NCI-H2196 treated with DMSO at 0.1 percent for 48 hours (cell line): ENCODE results near the gene POLD4.

Experiments
- DNase-seq: peaks from one replicate; lab custom pipeline; 2025; ENCODE audit not compliant: unreplicated experiment; lab: John Stamatoyannopoulos, UW

Gene POLD4

DNA sequence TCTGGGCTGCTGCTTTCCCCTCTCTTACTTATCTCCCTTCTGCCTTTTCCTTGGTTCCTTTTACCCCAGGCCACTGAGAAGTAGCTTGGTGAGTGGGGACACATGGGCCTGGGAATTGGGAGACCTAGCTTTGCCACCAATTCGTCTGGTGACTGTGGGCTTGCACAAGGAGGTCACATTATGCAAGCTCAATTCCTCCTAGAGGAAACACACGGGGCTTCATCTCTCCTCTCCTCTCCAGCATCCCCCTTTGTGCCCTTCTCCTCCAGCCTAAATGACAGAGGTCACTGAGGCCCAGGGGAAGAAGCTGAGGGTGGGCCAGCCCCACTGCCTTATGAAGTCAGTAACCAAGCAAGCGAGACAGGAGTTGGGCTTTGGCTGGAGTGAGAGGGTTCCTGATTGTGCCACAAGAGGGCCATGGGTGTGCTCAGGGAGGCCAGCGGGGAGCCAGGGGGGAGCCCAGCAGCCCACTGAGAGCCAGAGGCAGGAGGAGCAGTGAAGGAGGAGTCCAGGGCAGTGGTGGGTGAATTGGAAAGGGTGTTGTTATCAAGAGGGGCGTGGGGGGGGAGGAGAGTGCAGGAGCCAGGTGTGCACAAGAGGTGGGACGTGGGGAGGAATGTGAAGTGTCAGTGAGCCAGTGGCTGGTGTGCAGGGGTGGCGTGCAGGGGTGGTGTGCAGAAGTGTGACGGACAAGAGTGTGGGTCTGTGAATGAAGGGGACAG, 18.0 kb upstream of the POLD4 start:
- no peak for DNase-seq

DNA sequence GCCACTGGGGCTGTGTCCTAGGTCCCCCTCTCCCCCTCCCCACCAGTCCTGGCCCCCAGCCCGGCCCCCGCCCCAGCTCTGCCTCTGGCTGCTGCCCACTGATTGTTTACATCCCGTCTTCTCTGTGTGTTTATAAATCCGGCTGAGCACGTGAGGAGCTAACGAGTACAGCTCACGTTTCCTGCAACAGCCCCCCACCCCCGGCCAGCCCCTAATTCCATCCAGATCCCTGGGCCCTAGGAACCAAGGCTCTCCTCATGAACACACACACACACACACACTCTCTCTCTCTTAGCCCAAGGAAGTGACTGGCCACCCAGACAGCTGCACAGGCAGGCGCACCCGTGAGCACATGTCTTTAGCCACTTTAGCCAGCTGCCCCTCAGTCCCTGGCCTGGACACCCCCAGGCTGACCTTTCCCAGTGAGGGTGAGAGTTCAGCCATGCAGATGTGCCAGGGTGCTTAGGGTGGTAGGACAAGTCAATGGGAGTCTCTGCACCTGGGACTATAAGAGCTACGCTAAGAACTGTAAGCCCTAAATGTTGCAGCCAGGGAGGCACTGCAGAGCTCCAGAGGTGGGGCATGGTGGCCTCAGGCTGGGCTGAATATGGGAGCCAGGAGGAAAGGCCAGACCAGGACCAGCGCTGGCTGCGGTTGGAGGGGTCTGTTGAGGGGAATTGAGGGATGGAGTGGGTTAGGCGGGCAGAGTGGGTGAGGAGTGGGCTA, 17.2 kb upstream of the POLD4 start:
- no peak for DNase-seq

DNA sequence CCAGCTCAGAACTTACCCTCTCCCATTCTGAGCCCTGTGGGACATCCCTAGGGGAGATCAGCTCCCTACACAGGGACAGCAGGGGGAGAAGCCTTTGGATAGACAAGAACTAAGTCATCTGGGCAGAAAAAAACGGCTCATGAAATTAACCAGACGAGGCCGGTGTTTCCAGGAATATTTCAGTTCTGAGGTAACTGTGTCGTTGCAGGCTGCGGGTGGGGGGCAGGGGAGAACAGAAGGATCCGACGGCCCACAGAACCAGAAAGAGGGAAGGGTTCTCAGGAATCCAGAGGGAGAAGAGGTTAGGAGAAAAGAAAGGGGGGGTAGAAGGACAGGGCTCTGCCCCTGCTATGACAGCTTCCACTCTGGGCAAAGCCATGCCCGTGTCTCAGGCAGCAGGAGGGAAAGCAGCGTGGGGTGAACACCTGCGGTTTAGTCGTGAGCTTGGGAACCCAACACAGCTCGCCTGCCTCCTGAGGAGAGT, 16.5 kb upstream of the POLD4 start:
- DNase-seq: no peak

DNA sequence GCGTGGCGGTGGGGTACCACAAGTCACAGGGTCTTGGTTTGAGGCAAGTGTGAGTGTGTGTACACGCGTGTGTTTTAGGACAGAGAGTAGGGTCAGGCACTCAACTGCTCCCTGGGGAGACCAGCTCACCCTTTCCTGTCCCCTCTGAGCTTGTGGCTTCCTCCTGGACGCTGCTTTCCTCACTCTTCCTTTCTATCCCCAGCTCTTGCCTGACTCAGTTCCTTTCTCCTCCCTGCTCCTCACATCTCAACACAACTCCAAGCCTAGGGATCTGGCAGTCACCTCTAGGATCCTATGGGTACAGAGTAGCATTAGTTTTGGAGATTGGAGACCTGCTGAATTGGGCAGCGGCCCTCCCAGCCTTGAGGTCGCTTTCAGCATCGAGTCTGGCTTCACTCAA, 15.9 kb upstream of the POLD4 start:
- no peak for DNase-seq

DNA sequence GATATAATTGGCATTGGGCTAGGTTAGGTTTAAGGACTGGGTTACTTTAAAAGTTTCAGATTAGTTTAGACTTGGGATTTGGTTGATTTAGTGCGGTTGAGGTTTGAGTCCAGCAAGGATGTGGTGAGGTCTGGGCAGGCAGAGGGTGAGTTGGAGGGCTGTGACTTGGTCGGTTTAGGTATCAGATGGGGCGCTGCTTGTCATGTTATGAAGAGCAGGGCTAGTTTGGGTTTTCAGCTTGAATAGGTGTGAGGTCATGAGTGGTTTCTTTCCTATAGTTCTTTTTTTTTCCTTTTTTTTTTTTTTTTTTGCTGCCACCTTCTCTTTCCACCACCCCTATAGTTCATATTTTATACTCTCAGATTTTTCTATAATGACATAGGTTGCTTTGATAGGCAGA, 15.3 kb upstream of the POLD4 start:
- no peak for DNase-seq

DNA sequence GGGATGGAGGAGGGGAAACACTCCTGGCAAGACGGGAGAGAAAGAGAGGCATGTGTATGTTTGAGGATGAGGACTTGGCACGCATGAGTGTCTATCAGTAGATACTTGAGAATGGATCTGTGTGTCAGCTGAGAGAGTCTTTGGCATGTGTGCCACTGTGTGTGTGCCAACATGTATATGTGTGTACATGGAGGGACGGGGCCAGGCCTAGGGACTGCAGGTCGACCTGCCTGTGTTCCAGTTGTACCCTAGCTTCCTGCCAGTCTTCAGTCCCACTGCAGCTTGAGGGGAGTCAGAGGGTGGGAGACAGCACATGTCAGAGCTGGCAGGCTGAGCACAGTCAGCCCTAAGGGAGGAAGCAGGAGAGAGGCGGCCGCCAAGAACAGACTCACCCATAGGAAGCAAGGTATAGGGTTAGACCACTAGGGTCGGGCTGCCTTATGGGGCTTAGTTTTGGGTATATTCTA, 14.4 kb upstream of the POLD4 start:
- no peak for DNase-seq

DNA sequence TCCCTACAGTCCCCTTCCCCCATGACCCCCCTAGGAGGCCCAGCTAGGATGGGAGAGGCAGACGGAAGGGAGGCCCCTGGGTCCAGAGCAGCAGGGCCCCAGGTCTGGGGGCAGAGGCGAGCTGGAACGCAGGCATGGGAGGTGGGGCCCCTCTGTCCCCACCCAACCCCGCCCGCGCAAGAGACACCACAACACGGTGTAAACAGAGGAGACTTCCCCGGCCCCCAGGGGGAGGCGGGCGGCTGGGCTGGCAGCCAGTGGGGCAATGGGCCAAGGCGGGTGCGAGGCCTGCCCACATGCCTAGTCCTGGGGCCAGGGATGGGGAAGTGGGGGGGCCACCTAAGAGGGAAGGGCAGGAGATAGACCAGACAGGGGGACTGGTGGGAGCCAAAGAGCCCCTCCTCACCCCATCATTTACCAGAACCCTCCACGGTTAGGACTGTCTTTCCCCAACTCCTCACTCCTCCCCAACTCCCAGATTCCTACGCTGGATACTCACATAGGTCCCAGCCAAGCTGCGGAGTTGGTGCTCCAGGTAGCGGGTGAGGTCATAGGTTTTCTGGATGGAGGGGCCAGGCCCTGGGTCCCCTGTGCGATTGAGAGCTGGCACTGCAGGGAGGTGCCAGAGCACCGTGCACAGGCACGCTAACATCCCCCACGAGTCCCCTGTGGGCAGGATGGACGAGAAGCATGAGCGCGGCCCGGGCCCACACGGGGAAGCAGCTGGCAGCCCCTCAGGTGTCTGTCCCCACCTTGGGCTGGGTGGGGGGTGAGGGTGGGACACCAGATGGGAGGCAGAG, 13.8 kb upstream of the POLD4 start:
- DNase-seq: no peak

DNA sequence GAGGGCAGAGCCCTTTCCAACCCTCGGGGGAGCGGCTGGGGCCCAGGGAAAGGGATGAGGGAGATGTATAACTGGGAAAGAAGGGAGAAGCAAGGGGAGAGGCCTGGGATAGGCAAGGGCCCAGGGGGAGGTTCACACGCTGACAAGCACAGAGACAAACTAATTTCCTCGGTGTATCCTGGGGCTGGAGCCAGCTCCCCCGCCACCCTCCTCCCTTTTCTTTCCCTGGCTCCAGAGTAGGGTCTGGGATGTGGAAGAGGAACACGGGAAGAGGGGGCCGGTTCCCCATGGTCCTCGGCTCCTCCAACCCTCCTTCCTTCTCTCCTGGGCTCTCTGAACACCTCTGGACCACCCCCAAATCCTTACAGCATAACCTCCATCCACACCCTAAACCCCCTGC, 13.2 kb upstream of the POLD4 start:
- DNase-seq: no peak

DNA sequence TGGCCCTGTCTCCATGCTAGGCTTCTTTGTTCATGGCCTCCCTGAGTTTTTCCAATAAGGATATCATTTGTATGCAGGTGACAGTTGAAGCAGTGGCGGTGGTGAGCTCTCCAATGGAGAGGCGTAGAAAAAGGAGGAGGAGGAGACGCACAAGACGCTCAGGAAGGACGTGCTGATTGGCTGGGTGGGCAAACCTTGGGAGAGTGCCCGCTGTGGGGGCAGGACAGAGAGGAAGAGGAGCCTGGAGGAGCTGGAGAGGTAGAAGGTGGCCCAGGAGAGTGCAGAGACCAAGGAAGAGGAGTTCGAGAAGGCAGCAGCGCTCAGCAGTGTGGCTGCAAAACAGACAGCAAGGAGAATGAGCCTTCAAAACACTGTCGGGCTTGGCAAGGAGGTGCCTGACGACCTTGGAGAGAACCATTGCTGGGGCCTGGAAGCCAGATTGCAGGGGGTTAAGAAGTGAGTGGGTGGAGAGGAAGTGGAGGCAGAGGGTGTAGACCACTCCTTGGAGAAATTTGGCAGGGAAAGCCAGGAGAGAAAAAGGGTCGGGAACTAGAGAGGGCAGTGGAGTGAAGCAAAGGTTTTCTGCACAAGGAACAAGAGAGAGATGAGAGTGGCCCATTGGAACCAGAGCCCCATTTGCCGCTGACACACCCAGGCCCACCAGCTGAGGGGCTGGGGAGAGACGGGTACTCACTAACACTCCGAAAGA, 12.5 kb upstream of the POLD4 start:
- DNase-seq: no peak

DNA sequence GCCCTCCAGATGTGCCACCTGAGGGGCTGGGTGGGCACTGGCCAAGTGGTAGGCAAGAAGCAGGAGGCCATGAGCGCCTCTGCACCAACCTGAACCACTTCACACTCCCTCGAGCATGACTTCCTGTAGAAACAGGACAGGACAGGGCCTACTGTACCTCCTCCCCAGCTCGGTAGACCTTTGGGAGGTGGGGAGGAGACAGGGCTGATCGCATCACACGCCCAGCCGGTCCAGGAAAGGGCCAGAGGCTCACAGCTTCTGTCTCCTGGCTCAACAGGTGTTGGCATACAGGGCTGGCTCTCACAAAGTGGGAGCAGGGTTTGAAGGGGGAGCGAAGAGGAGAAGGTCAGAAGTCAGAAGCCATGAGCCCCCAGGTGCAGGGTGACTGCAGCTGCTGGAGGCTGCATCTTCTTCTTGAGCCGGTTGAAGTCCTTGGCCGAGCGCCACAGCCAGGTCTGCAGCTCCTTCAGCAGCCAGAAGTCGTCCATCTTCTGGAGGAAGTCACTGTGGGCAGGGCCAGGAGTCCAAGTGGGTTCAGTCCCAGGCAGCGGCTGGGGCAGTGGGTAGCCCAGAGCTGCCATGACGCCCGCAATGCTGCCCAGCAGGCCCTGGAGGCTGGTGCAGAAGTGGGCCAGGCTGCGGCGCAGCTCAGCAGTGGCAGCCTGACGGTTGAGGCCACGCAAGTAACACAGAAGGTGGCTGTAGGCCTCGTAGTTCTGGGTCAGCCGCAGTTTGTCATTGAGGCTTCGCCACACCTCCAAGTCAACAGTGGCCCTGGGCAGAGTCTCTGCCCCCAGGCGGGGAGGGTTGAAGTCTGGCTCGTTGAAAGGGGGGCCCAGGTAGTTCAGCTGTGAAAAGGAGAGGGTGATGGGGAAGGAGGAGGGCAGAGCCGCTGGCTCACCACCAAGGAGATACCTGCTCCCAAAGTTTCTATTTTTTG, 11.7 kb upstream of the POLD4 start:
- DNase-seq: no peak

DNA sequence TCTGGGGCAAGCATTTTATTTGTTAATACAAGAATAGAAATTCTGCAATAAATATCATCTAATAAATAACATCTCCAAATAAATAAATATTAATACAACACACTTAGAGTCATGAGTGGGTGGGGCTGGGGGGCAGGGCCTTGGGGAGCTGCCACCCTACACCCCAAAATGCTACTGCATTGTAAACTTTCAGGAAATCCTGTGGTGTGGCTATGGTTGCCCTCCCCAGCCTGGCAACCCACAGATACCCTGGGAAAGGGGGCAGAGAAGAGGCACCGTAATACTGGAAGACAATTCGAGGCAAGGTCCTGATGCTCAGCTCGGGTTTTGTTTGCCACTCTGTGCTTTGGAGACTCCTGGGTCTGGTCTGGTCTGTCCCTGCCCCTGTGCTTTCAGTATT, 10.8 kb upstream of the POLD4 start:
- no peak for DNase-seq

DNA sequence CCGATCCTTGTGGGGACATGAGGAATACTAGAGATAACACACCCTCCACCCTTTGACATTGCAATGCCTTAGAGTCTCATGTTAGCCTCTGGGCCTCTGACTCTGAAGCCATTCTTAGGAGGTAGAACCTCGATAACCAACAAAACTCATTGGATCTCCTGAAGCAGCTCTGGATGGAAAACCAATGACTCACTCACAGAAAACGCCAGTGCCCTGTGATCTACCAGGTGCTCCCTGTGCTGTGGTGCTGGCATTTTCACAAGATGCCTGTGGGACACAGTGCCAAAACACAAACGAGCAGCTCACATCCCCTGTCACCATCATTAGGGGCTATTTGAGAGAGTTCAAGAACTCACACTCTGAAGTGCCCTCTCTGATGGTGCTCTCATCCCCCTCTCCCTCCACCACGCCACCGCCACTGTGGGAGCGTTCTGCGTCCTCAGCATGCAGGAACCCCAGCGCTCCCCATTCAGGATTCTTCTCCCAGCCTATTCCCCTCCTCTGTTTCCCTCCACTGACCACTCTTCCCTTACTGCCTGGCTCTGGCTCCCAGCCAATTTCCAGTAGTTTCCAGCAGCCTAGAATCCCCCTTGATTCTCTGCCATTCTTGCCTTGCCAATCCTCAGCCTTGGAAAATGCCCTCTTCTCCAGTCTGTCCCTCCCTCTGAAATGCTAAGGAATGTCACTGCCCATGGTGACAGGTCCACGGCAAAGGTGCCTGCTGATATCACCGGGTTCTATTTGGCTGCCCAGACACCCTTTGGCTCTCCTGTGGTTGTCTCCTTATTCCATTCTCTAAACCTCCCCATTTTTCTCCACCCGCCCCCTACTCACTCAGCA, 4.7 kb upstream of the POLD4 start:
- DNase-seq: no peak

DNA sequence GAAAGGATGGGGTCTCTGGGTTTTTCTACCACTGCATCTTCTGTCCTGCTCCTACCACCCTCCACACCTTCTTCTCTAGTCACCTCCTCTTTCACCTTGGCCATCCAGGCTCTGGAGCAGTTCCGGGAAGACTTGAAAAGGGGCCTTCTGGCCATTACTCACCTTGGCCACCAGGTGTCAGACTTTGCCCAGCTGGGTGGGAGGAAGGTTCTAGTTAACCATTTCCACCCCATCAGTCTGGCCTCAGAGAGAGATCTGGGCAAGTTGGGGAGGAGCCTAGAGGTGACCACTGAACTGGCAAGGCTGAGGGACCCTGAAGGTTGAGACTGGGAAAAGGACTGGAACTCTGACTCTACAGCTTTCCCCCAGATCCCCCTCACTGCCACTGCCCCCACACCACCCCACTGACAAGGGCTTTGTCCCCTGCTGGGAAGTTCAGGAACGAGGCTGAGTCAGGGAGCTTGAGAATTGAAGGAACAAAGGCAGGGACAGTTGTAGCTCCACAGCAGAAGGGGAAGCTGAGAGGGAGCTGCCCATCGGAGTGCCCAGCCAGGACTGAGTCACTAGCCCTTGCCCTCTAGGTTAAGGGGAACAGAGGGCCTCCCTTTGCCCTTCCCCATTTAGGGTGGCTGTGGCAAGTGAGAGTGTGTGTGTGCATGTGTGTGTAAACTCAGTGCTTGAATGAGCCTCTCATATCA, 3.7 kb upstream of the POLD4 start:
- DNase-seq: peak; percentile 69

DNA sequence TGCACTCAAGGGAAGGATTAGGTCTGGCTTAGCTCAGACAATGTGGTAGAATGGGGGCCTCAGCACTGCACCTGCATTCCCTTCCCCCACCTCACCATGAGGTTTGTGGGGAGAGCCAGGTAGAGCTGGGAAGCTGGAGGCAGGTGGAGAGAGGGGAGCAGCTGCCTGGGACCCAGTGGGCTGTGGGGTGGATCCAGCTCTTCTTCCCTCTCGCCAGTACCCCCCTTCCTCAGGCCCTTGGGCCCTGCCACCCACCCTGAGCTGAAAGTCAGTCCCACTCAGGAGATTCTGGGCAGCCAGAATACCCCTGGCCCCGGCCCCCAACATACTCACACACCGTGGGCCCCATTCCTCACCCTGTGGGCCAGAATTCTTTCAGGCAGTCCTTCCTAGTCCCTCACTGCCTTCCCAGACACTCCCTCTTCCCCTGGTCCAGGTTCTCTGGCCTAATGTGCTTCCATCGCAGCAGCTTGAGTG, 3.1 kb upstream of the POLD4 start:
- DNase-seq: no peak

DNA sequence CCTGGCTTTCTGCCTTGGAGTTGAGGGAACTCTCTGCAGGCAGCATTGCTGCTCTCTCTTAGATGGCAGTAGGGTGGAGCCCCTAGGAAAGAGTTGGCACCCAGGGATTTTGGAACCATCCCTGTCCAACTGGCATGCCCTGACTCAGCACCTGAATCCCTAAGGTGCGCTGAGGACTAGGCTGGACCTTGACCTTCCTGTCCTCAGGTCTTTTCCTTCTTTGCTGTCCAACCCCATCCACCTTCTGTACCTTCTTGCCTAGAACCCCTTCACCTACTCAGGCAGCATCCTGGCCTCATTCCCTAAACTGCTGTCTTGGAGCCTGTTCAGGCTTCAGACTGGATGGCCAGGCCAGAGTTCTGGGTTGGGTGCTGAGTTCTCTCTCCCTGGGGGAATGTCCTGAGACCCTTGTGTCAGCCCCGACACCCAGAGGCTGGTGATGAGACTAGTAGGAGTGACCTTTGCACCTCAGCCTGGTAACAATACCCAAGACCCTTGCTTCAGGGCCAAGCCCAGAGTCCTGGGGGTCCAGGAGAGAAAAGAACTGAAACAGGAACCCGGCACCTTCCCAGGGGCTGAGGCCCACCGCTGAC, 2.5 kb upstream of the POLD4 start:
- no peak for DNase-seq

DNA sequence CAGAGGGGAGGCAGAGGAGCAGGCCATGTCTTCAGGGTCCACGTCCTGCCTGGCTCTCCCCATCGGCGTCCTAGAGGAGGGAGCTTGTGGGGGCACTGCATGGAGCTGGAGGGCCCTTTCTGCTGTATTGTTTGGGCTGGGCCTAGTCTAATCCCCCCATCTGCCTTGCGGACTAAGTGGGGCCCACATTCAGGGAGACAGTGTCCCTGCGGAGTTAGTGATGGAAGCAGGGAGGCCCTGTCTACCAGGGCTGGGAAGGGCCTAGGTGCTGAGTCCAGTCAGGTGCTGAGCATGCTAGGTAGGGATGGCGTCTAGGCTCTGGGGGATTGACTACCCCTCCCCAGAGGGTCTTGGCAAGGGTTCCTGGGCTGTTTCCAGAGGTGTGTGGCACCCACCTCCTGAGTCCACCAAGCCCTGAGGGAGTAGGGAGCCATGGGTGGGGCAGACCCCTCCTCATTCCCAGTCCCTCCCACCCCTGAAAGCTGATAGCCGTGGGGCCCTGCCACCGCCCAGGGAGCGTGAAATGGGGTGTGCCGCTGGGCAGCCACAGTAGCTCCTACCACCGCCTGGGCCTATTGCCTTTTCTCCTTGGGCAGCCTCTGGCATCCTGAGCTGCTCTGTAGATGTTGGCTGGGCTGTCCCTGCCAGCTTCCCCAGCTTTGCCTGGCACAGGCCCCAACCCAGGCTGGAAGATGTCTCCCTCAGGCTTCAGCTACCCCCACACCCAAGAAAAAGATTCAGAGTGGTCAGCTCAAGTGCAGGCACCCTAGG, 1.9 kb upstream of the POLD4 start:
- DNase-seq: no peak
